BJ (cell line): ENCODE data around the gene SCGB1A1. TPM values are rescaled to one million over a fixed set of nuclear protein-coding genes. Genes with fewer than 3 reads are reported as not detected.

Experiments
- CTCF ChIA-PET: fragments of 350-600 bp; formaldehyde crosslinking; extraction: SDS; loops from one replicate; lab custom pipeline; 2021; ENCODE audit warnings: antibody characterized with exemption, inconsistent platforms; lab: Yijun Ruan, JAX
- POLR2A ChIA-PET: fragments of 300-600 bp; sonication (Branson Sonifier 250); formaldehyde crosslinking; extraction: SDS; loops from one replicate; lab custom pipeline; 2021; ENCODE audit warnings: antibody characterized with exemption; lab: Charles Lee
- DNase-seq: peaks from one replicate; pipeline ENCODE4 v3.0.0-alpha.2; 2011; ENCODE audit warnings: low read depth
- H3K27me3 ChIP-seq: 2 replicates; pipeline ENCODE4 v1.6.0; 2011; ENCODE audit warnings: low read length; ENCODE audit not compliant: control insufficient read depth, insufficient read depth
- H3K36me3 ChIP-seq: 2 replicates; pipeline ENCODE4 v1.5.1; 2011; ENCODE audit warnings: low read length; ENCODE audit not compliant: control insufficient read depth, insufficient read depth
- H3K4me3 ChIP-seq: 2 replicates; pipeline ENCODE4 v1.5.1; 2011; ENCODE audit warnings: low read depth, mild to moderate bottlenecking, control low read depth, low read length
- CTCF ChIP-seq: IDR thresholded peaks from 2 replicates; pipeline ENCODE4 v1.5.1; 2011; ENCODE audit warnings: low read depth, mild to moderate bottlenecking, control low read depth, inconsistent platforms, low read length, moderate library complexity; ENCODE audit not compliant: insufficient read depth
- polyA plus RNA-seq: library from polyadenylated mRNA; depleted of rRNA; stranded (reverse); fragments of >200 nt; gene quantifications from 2 replicates; pipeline ENCODE4 v1.2.3, GENCODE V29; 2011

SCGB1A1 gene
- polyA plus RNA-seq, 1 experiment, result not detected

GRCh38 chr11:62433141-62433903 lies 14.5 kb downstream of the SCGB1A1 start:
- Histone ChIP-seq H3K4me3 (no peak overlapping the region), H3K27me3 (no peaks in the 10 kb centered on the region), H3K36me3 (no peaks in the 10 kb centered on the region)
- POLR2A ChIA-PET, result interaction anchor here (0.6 kb wide), 1 partner anchor 14 kb away, joined by 3 read pairs; no protein-coding TSS in a partner anchor
- no peak for DNase-seq
- no peak for TF ChIP-seq CTCF
- CTCF ChIA-PET, result interaction anchor here (1.0 to 1.4 kb wide), 2 partner anchors 120 to 261 kb away, joined by 3 read pairs; no protein-coding TSS in a partner anchor

DNA sequence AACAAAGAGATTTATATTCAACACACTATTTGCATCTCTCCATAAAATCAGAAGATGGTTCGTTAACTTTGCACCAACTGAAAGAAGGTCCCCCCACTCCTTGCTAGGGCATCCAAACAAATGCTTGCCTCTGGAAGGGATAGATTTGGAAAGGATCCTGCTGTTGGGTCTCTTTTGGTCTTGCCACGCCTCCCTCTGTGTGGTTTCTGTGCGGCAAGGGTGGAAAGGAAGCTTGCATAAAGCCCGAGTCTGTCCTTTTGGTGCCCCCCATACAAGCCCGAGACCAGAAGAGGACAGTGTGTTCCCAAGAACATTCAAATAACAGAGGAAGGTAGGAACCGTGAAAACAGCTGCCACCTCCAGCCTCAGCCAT lies 15.1 kb downstream of the SCGB1A1 start:
- H3K27me3 ChIP-seq, result no peaks in the 10 kb centered on the region
- no peak overlapping the region for H3K4me3 ChIP-seq
- ChIA-PET CTCF (interaction anchor here (1.4 kb wide), 1 partner anchor 260 kb away, joined by 3 read pairs; no protein-coding TSS in a partner anchor), POLR2A (interaction anchor here (0.6 kb wide), 1 partner anchor 14 kb away, joined by 3 read pairs; no protein-coding TSS in a partner anchor)
- DNase-seq, result no peak
- no peaks in the 10 kb centered on the region for H3K36me3 ChIP-seq
- no peak for TF ChIP-seq CTCF

- no peaks in the 10 kb centered on the region for H3K36me3 ChIP-seq
- H3K27me3 ChIP-seq, result no peaks in the 10 kb centered on the region
- POLR2A ChIA-PET, result interaction anchor here (0.6 kb wide), 1 partner anchor 233 kb away, joined by 3 read pairs; no protein-coding TSS in a partner anchor
- TF ChIP-seq CTCF, result no peak
- no peak overlapping the region for H3K4me3 ChIP-seq
- DNase-seq, result no peak
- CTCF ChIA-PET, result interaction anchor here (0.7 to 1.8 kb wide), 3 partner anchors 12 to 806 kb away, joined by 3 to 5 read pairs (median 3); no protein-coding TSS in a partner anchor
Measured at GRCh38 chr11:62435846-62436660, 17.2 kb downstream of the SCGB1A1 start.

DNA sequence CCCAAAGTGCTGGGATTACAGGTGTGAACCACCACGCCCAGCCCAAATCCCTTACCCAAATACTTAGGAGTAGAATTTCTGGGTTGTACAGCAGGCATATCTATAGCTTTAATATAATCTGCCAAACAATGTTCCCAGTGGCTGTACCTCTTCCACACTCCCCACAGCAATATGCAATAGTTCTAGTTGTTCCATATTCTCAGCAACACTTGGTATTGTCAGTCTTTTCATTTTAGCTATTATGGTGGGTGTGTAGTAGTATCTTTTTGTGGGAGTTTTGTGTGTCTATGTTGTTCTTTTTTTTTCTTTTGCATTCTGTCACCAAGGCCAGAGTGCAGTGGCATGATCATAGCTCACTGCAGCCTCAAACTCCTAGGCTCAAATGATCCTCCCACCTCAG lies 18.8 kb downstream of the SCGB1A1 start:
- DNase-seq, result no peak
- no peak overlapping the region for H3K4me3 ChIP-seq
- no peaks in the 10 kb centered on the region for H3K36me3 ChIP-seq
- CTCF ChIA-PET, result interaction anchor here (0.6 to 1.8 kb wide), 4 partner anchors 21 to 1530 kb away, joined by 3 to 5 read pairs (median 4); no protein-coding TSS in a partner anchor
- H3K27me3 ChIP-seq, result no peaks in the 10 kb centered on the region
- TF ChIP-seq CTCF, result no peak
- POLR2A ChIA-PET, result no interaction called here

- no peak for DNase-seq
- TF ChIP-seq CTCF, result no peak
- H3K27me3 ChIP-seq, result no peaks in the 10 kb centered on the region
- H3K4me3 ChIP-seq, result no peak overlapping the region
- CTCF ChIA-PET, result no interaction called here
- no peaks in the 10 kb centered on the region for H3K36me3 ChIP-seq
- POLR2A ChIA-PET, result no interaction called here
Measured at GRCh38 chr11:62438641-62439040, 19.8 kb downstream of the SCGB1A1 start.
